Frontal cortex (tissue), 4 donors: ENCODE results near the gene VWCE. TPM values are rescaled to one million over a fixed set of nuclear protein-coding genes. Genes with fewer than 3 reads are reported as not detected.
"Not testable (repeated sequence)": the region's sequence is repeated elsewhere in the genome, so short reads cannot be mapped to it uniquely, and the experiment has no call there.

Experiments used
- DNase-seq, 2 donors: peaks; one replicate each; pipeline ENCODE4 v3.0.0; 2012; ENCODE audit warnings: low spot score in 2 of 2
- FAIRE-seq: peaks from 2 replicates; lab custom pipeline; 2012; peaks lifted over from hg19 to GRCh38; lab: Jason Lieb, UNC
- total RNA-seq: library from RNA; depleted of rRNA; stranded (reverse); fragments of >200 nt; gene quantifications from one replicate; pipeline ENCODE4 v1.2.3, GENCODE V29; 2014
- donor health status: control.
- donor health status: control.
- donor health status: control.

Gene VWCE
- total RNA-seq, 1 donor from 2014 or later: 2.0 TPM

- FAIRE-seq (no peak), DNase-seq (no peak)
Measured at GRCh38 chr11:61264795-61265194, 30.3 kb downstream of the VWCE start.

GRCh38 chr11:61264371-61264770 is 30.7 kb downstream of the VWCE start:
- no peak for DNase-seq
- no peak for FAIRE-seq

- no peak for FAIRE-seq
- DNase-seq: no peak
Measured at GRCh38 chr11:61259363-61259762, 35.8 kb downstream of the VWCE start.

GRCh38 chr11:61258546-61258945 is 36.6 kb downstream of the VWCE start:
- FAIRE-seq (no peak), DNase-seq (no peak)

- no peak for DNase-seq
- no peak for FAIRE-seq
Measured at GRCh38 chr11:61256710-61257482, 38.2 kb downstream of the VWCE start.

GRCh38 chr11:61254403-61255025 is 40.6 kb downstream of the VWCE start:
- FAIRE-seq: no peak

GRCh38 chr11:61252332-61252731 is 42.8 kb downstream of the VWCE start:
- FAIRE-seq, DNase-seq: not testable (repeated sequence)

More at GRCh38 chr11:61254403-61255025, 40.6 kb downstream of the VWCE start:
- DNase-seq: peak; percentile 48 to 78

- FAIRE-seq, DNase-seq: not testable (repeated sequence)
Measured at GRCh38 chr11:61250796-61251765, 44.0 kb downstream of the VWCE start.

- FAIRE-seq, DNase-seq: not testable (repeated sequence)
Measured at GRCh38 chr11:61249201-61249600, 45.9 kb downstream of the VWCE start.

GRCh38 chr11:61248071-61248470 is 47.0 kb downstream of the VWCE start:
- DNase-seq, FAIRE-seq: not testable (repeated sequence)

GRCh38 chr11:61245284-61245964 is 49.7 kb downstream of the VWCE start:
- not testable (repeated sequence) for FAIRE-seq

GRCh38 chr11:61241526-61241925 is 53.6 kb downstream of the VWCE start:
- not testable (repeated sequence) for FAIRE-seq, DNase-seq

More at GRCh38 chr11:61245284-61245964, 49.7 kb downstream of the VWCE start:
- not testable (repeated sequence) for DNase-seq

- FAIRE-seq, DNase-seq: not testable (repeated sequence)
Measured at GRCh38 chr11:61240875-61241274, 54.2 kb downstream of the VWCE start, which contains the start of gene PGA5. Gene PGA5 (plus strand): TSS chr11:61241175. CDS start chr11:61241227, 52 bp downstream.

- not testable (repeated sequence) for FAIRE-seq, DNase-seq
Measured at GRCh38 chr11:61240288-61240687, 54.8 kb downstream of the VWCE start.

- FAIRE-seq, DNase-seq: not testable (repeated sequence)
Measured at GRCh38 chr11:61237130-61237529, 58.0 kb downstream of the VWCE start.

- not testable (repeated sequence) for FAIRE-seq, DNase-seq
Measured at GRCh38 chr11:61232548-61233145, 62.5 kb downstream of the VWCE start.

GRCh38 chr11:61231585-61231984 is 63.5 kb downstream of the VWCE start:
- FAIRE-seq, DNase-seq: not testable (repeated sequence)

GRCh38 chr11:61231033-61231432 is 64.1 kb downstream of the VWCE start:
- not testable (repeated sequence) for FAIRE-seq, DNase-seq

GRCh38 chr11:61229458-61229857 is 65.7 kb downstream of the VWCE start:
- not testable (repeated sequence) for DNase-seq, FAIRE-seq
